PC-3 (cell line): ENCODE results near the gene ZBTB7A. TPM values are rescaled to one million over a fixed set of nuclear protein-coding genes. Genes with fewer than 3 reads are reported as not detected.
"Not testable (repeated sequence)": the region's sequence is repeated elsewhere in the genome, so short reads cannot be mapped to it uniquely, and the experiment has no call there.

ENCODE experiments used
- ATAC-seq: fragments of 200-7000 bp; cut with Tn5 transposase; 2 replicates; pipeline ENCODE4 v1.9.1; 2020; ENCODE audit warnings: mild to moderate bottlenecking, moderate library complexity
- BruUV-seq: library from RNA; stranded (reverse); fragments of 400-500 nt; replicated peaks from 2 replicates; lab custom pipeline; 2021; lab: Mats Ljungman, UMichigan
- CTCF ChIA-PET: fragments of 300-600 bp; sonication (Branson Sonifier 250); formaldehyde crosslinking; loops from one replicate; lab custom pipeline; 2022; ENCODE audit warnings: antibody characterized with exemption; lab: Charles Lee
- POLR2A ChIA-PET: fragments of 300-600 bp; sonication (Branson Sonifier 250); formaldehyde crosslinking; loops from one replicate; lab custom pipeline; 2022; ENCODE audit warnings: antibody characterized with exemption; ENCODE audit not compliant: unreplicated experiment; lab: Charles Lee
- DNase-seq: peaks from one replicate; pipeline ENCODE4 v3.0.0-alpha.2; 2015
- H2AFZ ChIP-seq: fragments of 300-600 bp; sonication (generic); 2 replicates; pipeline ENCODE4 v1.6.0; 2016; ENCODE audit warnings: antibody characterized with exemption, low read length
- H3F3A ChIP-seq: fragments of 300-600 bp; sonication (generic); one replicate; pipeline ENCODE4 v1.6.0; 2017; ENCODE audit warnings: antibody characterized with exemption, low read length, control low read depth, mild to moderate bottlenecking; ENCODE audit not compliant: unreplicated experiment
- H3K27ac ChIP-seq: fragments of 300-600 bp; sonication (generic); 2 replicates; pipeline ENCODE4 v1.5.1; 2016; ENCODE audit warnings: mild to moderate bottlenecking, low read length
- H3K27me3 ChIP-seq: fragments of 300-600 bp; sonication (generic); 2 replicates; pipeline ENCODE4 v1.6.1; 2016; ENCODE audit warnings: low read length, mixed read lengths
- H3K36me3 ChIP-seq: fragments of 300-600 bp; sonication (generic); 2 replicates; pipeline ENCODE4 v1.6.1; 2016; ENCODE audit warnings: low read depth, mixed run types, low read length, mixed read lengths
- H3K4me1 ChIP-seq: fragments of 300-600 bp; sonication (generic); 2 replicates; pipeline ENCODE4 v1.5.1; 2016; ENCODE audit warnings: low read length; ENCODE audit not compliant: insufficient read depth
- H3K4me2 ChIP-seq: fragments of 300-600 bp; sonication (generic); 2 replicates; pipeline ENCODE4 v1.6.0; 2016; ENCODE audit warnings: low read length
- H3K4me3 ChIP-seq: fragments of 300-600 bp; sonication (generic); 2 replicates; pipeline ENCODE4 v1.5.1; 2016; ENCODE audit warnings: mild to moderate bottlenecking, low read length, mixed read lengths
- H3K79me2 ChIP-seq: fragments of 300-600 bp; sonication (generic); 2 replicates; pipeline ENCODE4 v1.6.1; 2017; ENCODE audit warnings: low read length, mixed read lengths
- H3K9ac ChIP-seq: fragments of 300-600 bp; sonication (generic); 2 replicates; pipeline ENCODE4 v1.6.0; 2016; ENCODE audit warnings: mild to moderate bottlenecking, low read length
- H3K9me2 ChIP-seq: fragments of 300-600 bp; sonication (generic); replicated peaks from 2 replicates; pipeline ENCODE4 v1.6.1; 2016; ENCODE audit warnings: mixed run types, low read length, mixed read lengths
- H3K9me3 ChIP-seq: fragments of 300-600 bp; sonication (generic); 2 replicates; pipeline ENCODE4 v1.6.1; 2016; ENCODE audit warnings: low read length, mixed read lengths
- H4K20me1 ChIP-seq: fragments of 300-600 bp; sonication (generic); 2 replicates; pipeline ENCODE4 v1.6.1; 2016; ENCODE audit warnings: low read length, mixed read lengths
- CTCF ChIP-seq: fragments of 300-600 bp; sonication (generic); conservative IDR thresholded peaks from 2 replicates; pipeline ENCODE4 v1.5.1; 2017; ENCODE audit warnings: antibody characterized with exemption, low read depth, mild to moderate bottlenecking, low read length
- EZH2 ChIP-seq: fragments of 300-600 bp; sonication (generic); IDR thresholded peaks from one replicate; pipeline ENCODE4 v1.6.1; 2017; ENCODE audit warnings: antibody characterized with exemption, mild to moderate bottlenecking, low read length; ENCODE audit not compliant: unreplicated experiment
- EZH2phosphoT487 ChIP-seq: fragments of 300-600 bp; sonication (generic); IDR thresholded peaks from 2 replicates; pipeline ENCODE4 v1.6.1; 2018; ENCODE audit warnings: mild to moderate bottlenecking, antibody characterized with exemption, low read length, borderline replicate concordance
- intact Hi-C: fragments of 100-400 bp; cut with micrococcal nuclease; formaldehyde crosslinking; loops from 2 replicates; pipeline ENCODE4 v1.9.0; 2023
- total RNA-seq: library from RNA; depleted of rRNA; stranded (reverse); fragments of >200 nt; gene quantifications from 2 replicates; pipeline ENCODE4 v1.2.3, GENCODE V29; 2014

Gene ZBTB7A
- total RNA-seq, 1 experiment from 2014 or later, result 16.7 TPM

DNA sequence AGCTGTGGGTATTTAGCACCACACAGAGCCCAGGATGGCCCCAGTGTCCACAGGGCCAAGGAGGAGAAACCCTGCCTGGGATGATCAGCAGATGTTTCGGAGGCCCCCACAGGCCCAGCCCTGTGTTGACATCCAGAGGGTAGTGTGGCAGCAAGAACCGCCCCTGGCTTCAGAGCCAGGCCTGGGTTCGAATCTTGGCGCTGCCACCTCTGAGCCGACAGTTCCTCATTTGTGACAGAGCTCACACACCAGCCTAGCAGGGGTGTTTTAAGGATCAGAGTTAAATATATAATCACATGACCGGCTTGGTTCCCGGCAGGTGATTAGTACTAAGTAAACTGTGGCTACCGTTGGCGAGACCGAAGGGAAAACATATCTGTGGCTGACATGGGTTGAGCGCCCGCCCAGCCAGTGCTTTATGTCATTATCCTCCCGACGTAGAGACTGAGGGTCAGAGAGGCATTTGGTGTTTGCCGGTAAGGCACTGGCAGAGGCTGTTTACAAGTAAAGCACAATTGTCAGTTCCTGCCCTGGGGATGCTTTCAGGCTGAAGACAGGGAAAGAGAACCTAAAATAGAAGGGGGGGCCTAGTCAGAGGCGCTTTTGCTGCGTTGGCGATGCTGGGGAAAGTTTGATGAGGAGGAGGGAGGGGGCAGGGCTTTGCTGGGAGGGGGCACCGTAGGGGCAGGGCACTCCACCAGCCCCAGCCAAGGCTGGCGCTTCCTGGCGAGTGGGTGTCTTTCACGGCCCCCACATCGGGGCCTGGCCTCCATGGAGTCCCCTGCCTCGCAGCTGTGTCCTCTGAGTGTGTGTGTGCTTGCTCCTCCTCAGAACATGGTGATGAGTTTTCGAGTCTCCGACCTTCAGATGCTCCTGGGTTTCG lies 54.4 kb downstream of the ZBTB7A start:
- H3K27me3 ChIP-seq, result no peaks in the 10 kb centered on the region
- no TSS peak for BruUV-seq
- POLR2A ChIA-PET, result no interaction called here

DNA sequence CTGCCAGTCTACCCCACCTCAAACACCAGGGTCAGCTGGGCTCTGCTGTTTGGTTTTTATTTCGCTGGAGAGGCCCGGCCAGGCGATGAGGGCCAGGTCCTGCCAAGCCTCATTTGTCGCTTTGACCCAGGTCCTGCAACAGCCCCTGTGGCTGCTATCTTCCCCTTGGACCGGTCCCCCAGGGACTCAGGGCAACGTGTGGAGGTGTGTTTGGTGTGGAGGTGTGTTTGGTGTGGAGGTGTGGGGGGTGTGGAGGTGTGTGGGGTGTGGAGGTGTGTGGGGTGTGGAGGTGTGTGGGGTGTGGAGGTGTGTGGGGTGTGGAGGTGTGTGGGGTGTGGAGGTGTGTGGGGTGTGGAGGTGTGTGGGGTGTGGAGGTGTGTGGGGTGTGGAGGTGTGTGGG lies 55.3 kb downstream of the ZBTB7A start:
- peaks cover 41% of the 10 kb centered on the region for H3K79me2 ChIP-seq
- H2AFZ ChIP-seq, H3K36me3 ChIP-seq, H4K20me1 ChIP-seq, H3K27ac ChIP-seq, H3K27me3 ChIP-seq, CTCF ChIA-PET, BruUV-seq, H3K9me3 ChIP-seq, H3K4me2 ChIP-seq, DNase-seq, ATAC-seq, H3F3A ChIP-seq, H3K4me1 ChIP-seq, H3K9me2 ChIP-seq, H3K9ac ChIP-seq, POLR2A ChIA-PET, intact Hi-C loops, H3K4me3 ChIP-seq: not testable (repeated sequence)

More for the DNA sequence above, 54.4 kb downstream of the ZBTB7A start:
- intact Hi-C loops, result no loop called here
- no peak overlapping the region for H3K4me3 ChIP-seq
- H3K79me2 ChIP-seq, result peaks cover 47% of the 10 kb centered on the region
- no peak overlapping the region for H3K4me2 ChIP-seq
- H3F3A ChIP-seq, result no peaks in the 10 kb centered on the region
- TF ChIP-seq EZH2, result no peak
- CTCF ChIA-PET, result no interaction called here
- H3K36me3 ChIP-seq, result no peaks in the 10 kb centered on the region
- no peak for ATAC-seq
- no peaks in the 10 kb centered on the region for H3K9me2 ChIP-seq
- no peak overlapping the region for H2AFZ ChIP-seq
- no peak for DNase-seq
- H4K20me1 ChIP-seq, result 0 out of 2 replicates have a peak, but pooled peaks cover 4% of the 10 kb centered on the region
- H3K4me1 ChIP-seq, result peaks cover 5% of the 10 kb centered on the region; the same call in 1 of the 2 replicates
- H3K9me3 ChIP-seq, result no peaks in the 10 kb centered on the region
- H3K27ac ChIP-seq, result no peak overlapping the region
- no peak overlapping the region for H3K9ac ChIP-seq

DNA sequence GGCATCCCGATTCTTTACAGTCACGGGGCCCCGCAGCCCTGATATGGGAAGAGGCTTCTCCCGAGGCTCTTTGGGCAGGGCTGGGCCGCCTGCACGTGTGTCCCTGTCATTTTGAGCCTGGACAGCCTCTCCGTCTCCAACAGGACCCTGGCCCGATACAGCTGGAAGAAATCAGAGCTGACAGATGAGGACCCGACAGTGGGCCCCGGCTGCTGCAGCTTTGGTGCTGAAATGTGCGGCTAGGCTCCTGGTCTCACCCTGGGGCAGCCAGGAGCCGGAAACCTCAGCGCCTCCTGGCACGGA lies 55.9 kb downstream of the ZBTB7A start:
- Histone ChIP-seq H3K79me2 (peaks cover 36% of the 10 kb centered on the region), H4K20me1 (0 out of 2 replicates have a peak, but pooled peaks cover 4% of the 10 kb centered on the region), H3K4me2 (no peak overlapping the region), H3K27me3 (no peaks in the 10 kb centered on the region), H3K9me3 (no peaks in the 10 kb centered on the region), H2AFZ (no peak overlapping the region), H3K36me3 (no peaks in the 10 kb centered on the region), H3K4me1 (peaks cover 5% of the 10 kb centered on the region; the same call in 1 of the 2 replicates), H3K9me2 (no peaks in the 10 kb centered on the region), H3K9ac (no peak overlapping the region), H3K4me3 (no peak overlapping the region), H3F3A (no peaks in the 10 kb centered on the region), H3K27ac (no peak overlapping the region)
- DNase-seq (no peak), ATAC-seq (no peak)
- TF ChIP-seq EZH2 (no peak), CTCF (no peak), EZH2phosphoT487 (no peak)
- CTCF ChIA-PET, result no interaction called here
- POLR2A ChIA-PET, result no interaction called here
- no TSS peak for BruUV-seq
- intact Hi-C loops, result no loop called here
